NCI-H460 (cell line): ENCODE data around the gene NT5DC2. TPM values are rescaled to one million over a fixed set of nuclear protein-coding genes. Genes with fewer than 3 reads are reported as not detected.

Experiments
- small RNA-seq, 2 experiments: library from RNA; depleted of rRNA; stranded (forward); fragments of <200 nt; gene quantifications; one replicate each; pipeline ENCODE3, GENCODE V24; 2014
- total RNA-seq: library from RNA; depleted of rRNA; stranded (reverse); fragments of >200 nt; shearing (Covaris generic); gene quantifications from 2 replicates; pipeline ENCODE4 v1.2.3, GENCODE V29; 2014; rRNA removed

The NT5DC2 gene
- total RNA-seq, 1 experiment from 2014 or later, result 25.0 TPM

Small RNA genes within 50 kb of the gene (small RNA-seq; reads per million reads assigned to genes)
- 0 reads per million in 2 experiments for gene RNU6-856P
- 0 reads per million in 2 experiments for gene RNU6ATAC16P

Other genes starting within 250 kb of the NT5DC2 start
- gene GLYCTK, start 246.0 kb downstream of the NT5DC2 start, total RNA-seq, result 4.0 and 4.8 TPM in 2 replicates
- gene DNAH1, start 217.5 kb downstream of the NT5DC2 start, total RNA-seq, result 3.3 and 3.9 TPM in 2 replicates
- gene BAP1, start 123.8 kb downstream of the NT5DC2 start, total RNA-seq, result 42.4 and 50.7 TPM in 2 replicates
- gene PHF7, start 123.2 kb downstream of the NT5DC2 start, total RNA-seq, result 5.5 and 7.7 TPM in 2 replicates
- gene SEMA3G, start 88.8 kb downstream of the NT5DC2 start, total RNA-seq, result 0.10 and 0.35 TPM in 2 replicates
- gene TNNC1, start 79.8 kb downstream of the NT5DC2 start, total RNA-seq, result 0.30 TPM in 1 of 2 replicates, not detected in the other
- 18.4 and 19.7 TPM in 2 replicates for gene NISCH, start 78.3 kb downstream of the NT5DC2 start, total RNA-seq
- gene STAB1, start 38.5 kb downstream of the NT5DC2 start, total RNA-seq, result not detected in 2 replicates
- 5.4 and 18.0 TPM in 2 replicates for gene UQCC5, start 2.7 kb upstream of the NT5DC2 start, total RNA-seq
- 32.1 and 38.2 TPM in 2 replicates for gene PBRM1, start 152.1 kb upstream of the NT5DC2 start, total RNA-seq
- gene GNL3, start 152.2 kb upstream of the NT5DC2 start, total RNA-seq, result 173 and 174 TPM in 2 replicates
- gene GLT8D1, start 171.9 kb upstream of the NT5DC2 start, total RNA-seq, result 53.5 and 58.6 TPM in 2 replicates
- gene SPCS1, start 172.2 kb upstream of the NT5DC2 start, total RNA-seq, result 172 and 198 TPM in 2 replicates
- 24.2 and 26.7 TPM in 2 replicates for gene NEK4, start 237.1 kb upstream of the NT5DC2 start, total RNA-seq
- gene ITIH1, start 243.7 kb upstream of the NT5DC2 start, total RNA-seq, result not detected in 2 replicates